ENCODE data around the gene VIM.

DNA sequence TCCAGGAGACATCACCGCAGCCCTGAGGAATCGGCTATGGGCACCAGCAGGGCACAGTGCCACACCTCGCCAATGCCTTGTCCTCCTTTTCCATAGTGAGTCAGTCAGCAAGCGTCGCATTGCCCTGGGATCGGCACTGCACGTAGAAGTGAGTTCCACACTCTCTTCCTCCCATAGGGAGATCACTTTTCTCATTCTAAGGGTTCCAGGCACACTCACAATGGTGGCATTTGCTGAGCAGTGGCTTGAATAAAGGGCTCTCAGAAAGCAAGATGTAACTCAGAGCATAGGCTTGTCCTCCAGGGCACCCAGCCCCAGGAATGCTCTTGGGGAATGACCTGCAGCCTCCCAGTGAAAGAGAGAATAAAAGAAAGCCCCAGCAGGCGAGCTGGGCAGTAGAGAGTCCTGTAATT lies 1.1 kb upstream of the VIM start:
- TF ChIP-seq, protein P1, sequence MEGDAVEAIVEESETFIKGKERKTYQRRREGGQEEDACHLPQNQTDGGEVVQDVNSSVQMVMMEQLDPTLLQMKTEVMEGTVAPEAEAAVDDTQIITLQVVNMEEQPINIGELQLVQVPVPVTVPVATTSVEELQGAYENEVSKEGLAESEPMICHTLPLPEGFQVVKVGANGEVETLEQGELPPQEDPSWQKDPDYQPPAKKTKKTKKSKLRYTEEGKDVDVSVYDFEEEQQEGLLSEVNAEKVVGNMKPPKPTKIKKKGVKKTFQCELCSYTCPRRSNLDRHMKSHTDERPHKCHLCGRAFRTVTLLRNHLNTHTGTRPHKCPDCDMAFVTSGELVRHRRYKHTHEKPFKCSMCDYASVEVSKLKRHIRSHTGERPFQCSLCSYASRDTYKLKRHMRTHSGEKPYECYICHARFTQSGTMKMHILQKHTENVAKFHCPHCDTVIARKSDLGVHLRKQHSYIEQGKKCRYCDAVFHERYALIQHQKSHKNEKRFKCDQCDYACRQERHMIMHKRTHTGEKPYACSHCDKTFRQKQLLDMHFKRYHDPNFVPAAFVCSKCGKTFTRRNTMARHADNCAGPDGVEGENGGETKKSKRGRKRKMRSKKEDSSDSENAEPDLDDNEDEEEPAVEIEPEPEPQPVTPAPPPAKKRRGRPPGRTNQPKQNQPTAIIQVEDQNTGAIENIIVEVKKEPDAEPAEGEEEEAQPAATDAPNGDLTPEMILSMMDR (IDR thresholded peaks at IDR 0.05 in 8 of 11, conservative IDR thresholded peaks at IDR 0.05 in 3 of 11) = no peak
- TF ChIP-seq POLR2AphosphoS5 (IDR thresholded peaks at IDR 0.05) (no peak), POLR2A (IDR thresholded peaks at IDR 0.05) (no peak)
